Panc1 (cell line): ENCODE data around the gene C2CD2. TPM values are rescaled to one million over a fixed set of nuclear protein-coding genes. Genes with fewer than 3 reads are reported as not detected.

ENCODE experiments used
- ATAC-seq: fragments of 200-7000 bp; cut with Tn5 transposase; 2 replicates; pipeline ENCODE4 v1.9.1; 2020; ENCODE audit warnings: mild to moderate bottlenecking, moderate library complexity
- BruUV-seq: library from RNA; stranded (reverse); fragments of 400-500 nt; replicated peaks from 2 replicates; lab custom pipeline; 2021; lab: Mats Ljungman, UMichigan
- CTCF ChIA-PET: fragments of 300-600 bp; sonication (Branson Sonifier 250); formaldehyde crosslinking; loops from one replicate; lab custom pipeline; 2022; ENCODE audit warnings: antibody characterized with exemption; lab: Charles Lee
- POLR2A ChIA-PET: fragments of 300-600 bp; sonication (Branson Sonifier 250); formaldehyde crosslinking; loops from one replicate; lab custom pipeline; 2022; ENCODE audit warnings: antibody characterized with exemption; lab: Charles Lee
- DNase-seq: peaks from one replicate; pipeline ENCODE4 v3.0.0-alpha.2; 2010; ENCODE audit warnings: low read depth, low spot score
- H3K27ac ChIP-seq: 2 replicates; pipeline ENCODE4 v1.5.1; 2011; ENCODE audit warnings: mild to moderate bottlenecking, low read length, inconsistent platforms
- H3K27me3 ChIP-seq: fragments of 200-500 bp; sonication (Bioruptor generic); 2 replicates; pipeline ENCODE4 v1.6.0; 2014; ENCODE audit warnings: low read length, inconsistent platforms; ENCODE audit not compliant: control insufficient read depth, insufficient read depth
- H3K36me3 ChIP-seq: fragments of 200-500 bp; sonication (Bioruptor generic); 2 replicates; pipeline ENCODE4 v1.5.1; 2014; ENCODE audit warnings: inconsistent platforms, mild to moderate bottlenecking, low read length, moderate library complexity; ENCODE audit not compliant: control insufficient read depth, insufficient read depth
- H3K4me1 ChIP-seq: 2 replicates; pipeline ENCODE4 v1.5.1; 2011; ENCODE audit warnings: inconsistent platforms, mild to moderate bottlenecking, low read length, moderate library complexity; ENCODE audit not compliant: control insufficient read depth, insufficient read depth
- H3K4me3 ChIP-seq, 2 experiments: 2 replicates each; pipeline ENCODE4 v1.5.1; 2011 to 2012; ENCODE audit warnings: low read depth in 2 of 2, low read length in 2 of 2, mild to moderate bottlenecking in 2 of 2, inconsistent platforms in 1 of 2, moderate library complexity in 1 of 2
- H3K9me3 ChIP-seq: fragments of 200-500 bp; sonication (Bioruptor generic); 2 replicates; pipeline ENCODE4 v1.5.1; 2014; ENCODE audit warnings: low read depth, mild to moderate bottlenecking, inconsistent platforms, low read length, moderate library complexity; ENCODE audit not compliant: control insufficient read depth, insufficient read depth
- CTCF ChIP-seq: fragments of 450-650 bp; IDR thresholded peaks from 2 replicates; pipeline ENCODE4 v1.5.1; 2017; ENCODE audit warnings: mild to moderate bottlenecking
- POLR2AphosphoS5 ChIP-seq: IDR thresholded peaks from 2 replicates; pipeline ENCODE4 v1.6.1; 2012; ENCODE audit warnings: mild to moderate bottlenecking, low read depth, low read length, moderate library complexity
- REST ChIP-seq, 2 experiments: IDR thresholded peaks; 2 replicates each; pipeline ENCODE4 v1.6.1; 2011 to 2012; ENCODE audit warnings: low read depth in 2 of 2, control low read depth in 1 of 2, low read length in 1 of 2, mild to moderate bottlenecking in 1 of 2, moderate library complexity in 1 of 2; ENCODE audit not compliant: insufficient read depth in 1 of 2
- SIN3A ChIP-seq: IDR thresholded peaks from 2 replicates; pipeline ENCODE4 v1.6.1; 2012; ENCODE audit warnings: low read depth, mild to moderate bottlenecking, low read length, moderate library complexity, borderline replicate concordance; ENCODE audit not compliant: insufficient read depth
- TCF7L2 ChIP-seq: IDR thresholded peaks from 2 replicates; pipeline ENCODE4 v1.6.1; 2011; ENCODE audit warnings: mild to moderate bottlenecking, low read depth, low read length, inconsistent platforms
- in situ Hi-C: cut with HindIII; loops from 2 replicates; pipeline ENCODE4 v1.10.0; 2016; ENCODE audit warnings: low sequenced_read_pairs, low pct_unique_long_range_greater_than_20kb
- intact Hi-C: fragments of 100-400 bp; cut with micrococcal nuclease; formaldehyde crosslinking; loops from one replicate; pipeline ENCODE4 v1.10.0; 2022; ENCODE audit not compliant: unreplicated experiment
- total RNA-seq: library from RNA; stranded (reverse); gene quantifications from one replicate; pipeline ENCODE4 v1.2.1, GENCODE V29; 2021; ENCODE audit not compliant: unreplicated experiment

The C2CD2 gene
- total RNA-seq, 1 experiment from 2014 or later = 14.0 TPM

- in situ Hi-C loops = no loop called here
- intact Hi-C loops = no loop called here
- CTCF ChIA-PET = interaction anchor here (0.6 kb wide), 1 partner anchor 236 kb away, joined by 3 read pairs; no protein-coding TSS in a partner anchor
- Histone ChIP-seq H3K27ac (no peak overlapping the region), H3K9me3 (no peaks in the 10 kb centered on the region), H3K36me3 (no peaks in the 10 kb centered on the region; the same call in 1 of the 2 replicates), H3K4me3 (no peak overlapping the region), H3K27me3 (no peaks in the 10 kb centered on the region), H3K4me1 (peaks cover 2% of the 10 kb centered on the region; the same call in 1 of the 2 replicates)
- no TSS peak for BruUV-seq
- POLR2A ChIA-PET = no interaction called here
- ATAC-seq (no peak), DNase-seq (no peak)
- TF ChIP-seq SIN3A (no peak), REST (IDR thresholded peaks at IDR 0.05; ENCODE audit: insufficient read depth in 1 of 2, low read depth in 2 of 2, low read length in 1 of 2) (no peak), TCF7L2 (no peak), CTCF (no peak), POLR2AphosphoS5 (no peak)
Measured at GRCh38 chr21:41848958-41849580, 104.7 kb downstream of the C2CD2 start.

- Histone ChIP-seq H3K36me3 (no peaks in the 10 kb centered on the region; the same call in 1 of the 2 replicates), H3K9me3 (no peaks in the 10 kb centered on the region), H3K27ac (no peak overlapping the region), H3K4me3 (no peak overlapping the region), H3K4me1 (peaks cover 2% of the 10 kb centered on the region; the same call in 1 of the 2 replicates), H3K27me3 (no peaks in the 10 kb centered on the region)
- intact Hi-C loops (no loop called here), in situ Hi-C loops (no loop called here)
- DNase-seq (no peak), ATAC-seq (no peak)
- POLR2A ChIA-PET = no interaction called here
- TF ChIP-seq CTCF (no peak), TCF7L2 (no peak), REST (IDR thresholded peaks at IDR 0.05; ENCODE audit: insufficient read depth in 1 of 2, low read depth in 2 of 2, low read length in 1 of 2) (no peak), SIN3A (no peak), POLR2AphosphoS5 (no peak)
- no TSS peak for BruUV-seq
- CTCF ChIA-PET = no interaction called here
Measured at GRCh38 chr21:41848533-41848932, 105.3 kb downstream of the C2CD2 start.
